ENCODE data around the gene TPD52L2.

DNA sequence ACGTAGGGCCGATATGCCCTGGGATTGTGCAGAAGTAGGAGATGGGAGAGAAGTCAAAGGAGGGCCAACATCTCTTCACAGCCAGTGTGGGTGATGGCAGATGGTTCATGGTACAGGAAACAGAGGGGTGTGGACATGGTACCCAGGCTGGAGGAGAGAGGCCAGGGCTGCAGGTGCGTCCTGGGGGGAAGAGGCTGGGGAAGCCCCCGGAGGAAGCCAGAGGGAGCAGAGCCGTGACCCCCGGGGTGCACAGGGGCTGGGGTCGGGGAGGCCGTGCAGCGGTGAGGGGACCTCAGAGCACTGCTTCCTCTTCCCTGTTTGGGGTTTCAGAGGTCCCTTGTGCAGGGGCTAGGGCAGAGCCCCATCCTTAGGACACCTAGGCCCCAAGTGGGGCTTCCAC, 22.8 kb upstream of the TPD52L2 start:
- TF ChIP-seq, protein P1, sequence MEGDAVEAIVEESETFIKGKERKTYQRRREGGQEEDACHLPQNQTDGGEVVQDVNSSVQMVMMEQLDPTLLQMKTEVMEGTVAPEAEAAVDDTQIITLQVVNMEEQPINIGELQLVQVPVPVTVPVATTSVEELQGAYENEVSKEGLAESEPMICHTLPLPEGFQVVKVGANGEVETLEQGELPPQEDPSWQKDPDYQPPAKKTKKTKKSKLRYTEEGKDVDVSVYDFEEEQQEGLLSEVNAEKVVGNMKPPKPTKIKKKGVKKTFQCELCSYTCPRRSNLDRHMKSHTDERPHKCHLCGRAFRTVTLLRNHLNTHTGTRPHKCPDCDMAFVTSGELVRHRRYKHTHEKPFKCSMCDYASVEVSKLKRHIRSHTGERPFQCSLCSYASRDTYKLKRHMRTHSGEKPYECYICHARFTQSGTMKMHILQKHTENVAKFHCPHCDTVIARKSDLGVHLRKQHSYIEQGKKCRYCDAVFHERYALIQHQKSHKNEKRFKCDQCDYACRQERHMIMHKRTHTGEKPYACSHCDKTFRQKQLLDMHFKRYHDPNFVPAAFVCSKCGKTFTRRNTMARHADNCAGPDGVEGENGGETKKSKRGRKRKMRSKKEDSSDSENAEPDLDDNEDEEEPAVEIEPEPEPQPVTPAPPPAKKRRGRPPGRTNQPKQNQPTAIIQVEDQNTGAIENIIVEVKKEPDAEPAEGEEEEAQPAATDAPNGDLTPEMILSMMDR (IDR thresholded peaks at IDR 0.05; ENCODE audit: low read length), result no peak
- TF ChIP-seq EZH2 (IDR thresholded peaks at IDR 0.05; ENCODE audit: borderline replicate concordance, low read length), result no peak

Measured in OCI-LY1 (cell line).